ENCODE results near the gene NEK7.
"Not testable (repeated sequence)": the region's sequence is repeated elsewhere in the genome, so short reads cannot be mapped to it uniquely, and the experiment has no call there.

Gene NEK7

DNA sequence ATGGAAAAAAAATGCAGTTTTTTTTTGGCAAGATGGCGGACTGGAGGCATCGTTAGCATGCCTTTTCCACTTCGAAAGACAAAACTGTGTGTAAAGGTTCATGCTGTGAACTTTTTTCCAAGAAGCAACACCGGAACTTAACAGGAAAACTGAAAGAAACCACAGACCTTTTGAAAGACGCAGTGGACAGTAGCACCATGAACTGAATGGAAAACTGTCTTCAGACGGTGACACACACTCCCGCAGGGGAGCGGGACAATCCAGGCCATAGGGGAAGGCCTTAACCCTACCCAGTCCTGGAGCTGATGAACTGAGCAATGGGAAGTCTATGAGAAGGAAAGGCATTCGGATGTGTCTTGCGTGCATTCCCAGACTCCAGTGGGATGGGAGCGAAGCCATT is 54.9 kb downstream of the NEK7 start:
- TF ChIP-seq, protein P1, sequence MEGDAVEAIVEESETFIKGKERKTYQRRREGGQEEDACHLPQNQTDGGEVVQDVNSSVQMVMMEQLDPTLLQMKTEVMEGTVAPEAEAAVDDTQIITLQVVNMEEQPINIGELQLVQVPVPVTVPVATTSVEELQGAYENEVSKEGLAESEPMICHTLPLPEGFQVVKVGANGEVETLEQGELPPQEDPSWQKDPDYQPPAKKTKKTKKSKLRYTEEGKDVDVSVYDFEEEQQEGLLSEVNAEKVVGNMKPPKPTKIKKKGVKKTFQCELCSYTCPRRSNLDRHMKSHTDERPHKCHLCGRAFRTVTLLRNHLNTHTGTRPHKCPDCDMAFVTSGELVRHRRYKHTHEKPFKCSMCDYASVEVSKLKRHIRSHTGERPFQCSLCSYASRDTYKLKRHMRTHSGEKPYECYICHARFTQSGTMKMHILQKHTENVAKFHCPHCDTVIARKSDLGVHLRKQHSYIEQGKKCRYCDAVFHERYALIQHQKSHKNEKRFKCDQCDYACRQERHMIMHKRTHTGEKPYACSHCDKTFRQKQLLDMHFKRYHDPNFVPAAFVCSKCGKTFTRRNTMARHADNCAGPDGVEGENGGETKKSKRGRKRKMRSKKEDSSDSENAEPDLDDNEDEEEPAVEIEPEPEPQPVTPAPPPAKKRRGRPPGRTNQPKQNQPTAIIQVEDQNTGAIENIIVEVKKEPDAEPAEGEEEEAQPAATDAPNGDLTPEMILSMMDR (IDR thresholded peaks at IDR 0.05) = no peak
- H3K4me3 ChIP-seq (ENCODE audit: low read depth in 1 of 2, low read length in 1 of 2) = no peak overlapping the region
- H3K36me3 ChIP-seq = peaks cover 3% of the 10 kb centered on the region
- H3K4me1 ChIP-seq (ENCODE audit: control insufficient read depth in 1 of 2, insufficient read depth in 1 of 2, low read depth in 1 of 2, low read length in 1 of 2) = peaks cover 18 to 22% of the 10 kb centered on the region in 2 experiments
- peak overlapping the region; percentile 68 for H3K27ac ChIP-seq
- no peaks in the 10 kb centered on the region for H3K27me3 ChIP-seq
- H3K9me3 ChIP-seq = no peaks in the 10 kb centered on the region

DNA sequence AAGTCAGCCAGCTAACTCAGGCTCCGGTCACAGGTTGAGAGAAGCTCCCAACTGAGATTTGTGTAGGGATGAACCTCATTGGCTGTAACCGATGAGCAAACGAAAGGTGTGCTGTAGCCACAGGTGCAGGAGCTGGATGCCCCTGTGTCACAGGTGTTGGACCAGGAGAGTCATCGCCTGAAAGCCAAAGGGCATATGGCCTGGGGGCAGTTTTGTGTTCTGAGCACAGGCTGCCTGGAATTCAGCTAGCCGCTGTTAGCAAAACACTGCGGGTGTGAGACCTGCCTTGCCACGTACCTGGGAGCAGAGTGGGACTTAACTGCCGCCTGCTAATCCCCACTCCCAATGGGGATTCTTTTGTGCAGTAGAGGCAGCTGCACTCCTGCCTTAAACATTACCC is 55.3 kb downstream of the NEK7 start:
- TF ChIP-seq, protein P1 (IDR thresholded peaks at IDR 0.05) = no peak
- peaks cover 3% of the 10 kb centered on the region for H3K36me3 ChIP-seq
- H3K27me3 ChIP-seq = no peaks in the 10 kb centered on the region
- H3K9me3 ChIP-seq = no peaks in the 10 kb centered on the region
- peaks cover 18 to 22% of the 10 kb centered on the region in 2 experiments for H3K4me1 ChIP-seq (ENCODE audit: control insufficient read depth in 1 of 2, insufficient read depth in 1 of 2, low read depth in 1 of 2, low read length in 1 of 2)
- H3K27ac ChIP-seq = peak overlapping the region; percentile 68
- H3K4me3 ChIP-seq (ENCODE audit: low read depth in 1 of 2, low read length in 1 of 2) = no peak overlapping the region

DNA sequence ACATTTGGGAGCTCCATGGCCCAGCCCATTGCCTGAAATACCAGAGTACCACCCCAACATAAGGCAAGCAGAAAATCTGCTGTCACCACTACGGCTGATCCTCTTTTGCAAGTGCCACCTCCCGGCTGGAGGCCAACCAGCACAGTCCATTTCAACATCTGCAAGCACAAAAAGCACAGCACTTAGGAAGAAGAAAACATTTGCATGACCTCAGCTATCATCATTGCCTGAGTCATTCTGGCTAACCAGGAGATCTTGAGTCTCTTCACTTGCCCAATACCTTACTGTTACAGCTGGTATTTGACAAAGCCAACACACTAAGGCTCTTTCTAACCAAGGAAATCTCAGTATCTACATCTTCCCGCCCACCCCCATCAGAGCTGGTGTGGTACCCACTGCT is 55.9 kb downstream of the NEK7 start:
- H3K36me3 ChIP-seq = peaks cover 3% of the 10 kb centered on the region
- no peaks in the 10 kb centered on the region for H3K9me3 ChIP-seq
- no peak overlapping the region for H3K4me3 ChIP-seq (ENCODE audit: low read depth in 1 of 2, low read length in 1 of 2)
- no peaks in the 10 kb centered on the region for H3K27me3 ChIP-seq
- TF ChIP-seq, protein P1 (IDR thresholded peaks at IDR 0.05) = no peak
- H3K4me1 ChIP-seq (ENCODE audit: control insufficient read depth in 1 of 2, insufficient read depth in 1 of 2, low read depth in 1 of 2, low read length in 1 of 2) = peaks cover 18 to 22% of the 10 kb centered on the region in 2 experiments
- H3K27ac ChIP-seq = peak overlapping the region; percentile 68

DNA sequence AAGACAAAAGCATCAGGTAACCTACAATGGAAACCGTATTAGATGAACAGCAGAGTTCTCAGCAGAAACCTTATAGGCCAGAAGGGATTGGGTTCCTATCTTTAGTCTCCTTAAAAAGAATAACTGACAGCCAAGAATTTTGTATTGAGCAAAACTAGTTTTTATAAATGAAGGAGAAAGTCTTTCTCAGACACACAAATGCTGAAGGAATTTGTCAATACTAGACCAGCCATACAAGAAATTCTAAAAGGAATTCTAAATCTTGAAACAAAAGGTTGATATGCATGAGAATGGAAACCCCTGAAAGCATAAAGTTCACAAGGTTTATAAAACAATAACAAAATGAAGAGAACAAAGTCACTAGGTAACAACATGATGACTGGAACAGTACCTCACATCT is 58.1 kb downstream of the NEK7 start:
- H3K27me3 ChIP-seq = no peaks in the 10 kb centered on the region
- H3K27ac ChIP-seq = no peak overlapping the region
- peaks cover 18 to 22% of the 10 kb centered on the region in 2 experiments for H3K4me1 ChIP-seq (ENCODE audit: control insufficient read depth in 1 of 2, insufficient read depth in 1 of 2, low read depth in 1 of 2, low read length in 1 of 2)
- TF ChIP-seq, protein P1 (IDR thresholded peaks at IDR 0.05) = no peak
- no peak overlapping the region for H3K4me3 ChIP-seq (ENCODE audit: low read depth in 1 of 2, low read length in 1 of 2)
- no peaks in the 10 kb centered on the region for H3K9me3 ChIP-seq
- H3K36me3 ChIP-seq = peaks cover 3% of the 10 kb centered on the region

DNA sequence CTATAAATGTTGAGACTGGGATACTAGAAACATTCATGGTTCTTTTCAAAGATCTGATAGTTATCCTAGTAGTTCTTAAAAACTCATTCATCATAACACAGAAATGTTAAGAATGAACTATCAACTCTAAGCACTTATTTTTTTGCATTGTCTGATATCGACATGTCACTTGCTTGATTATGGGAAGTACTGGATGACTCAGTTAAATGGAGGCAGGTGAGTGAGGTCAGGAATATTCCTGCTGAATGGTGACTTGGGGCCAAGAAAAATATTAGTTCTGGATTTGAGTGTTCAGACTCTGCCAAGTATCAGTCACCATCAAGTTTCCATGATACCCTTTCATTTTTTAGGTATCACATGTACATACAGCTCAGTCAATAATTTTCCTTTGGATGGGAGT is 63.6 kb downstream of the NEK7 start:
- Histone ChIP-seq H3K36me3 (no peaks in the 10 kb centered on the region), H3K27me3 (no peaks in the 10 kb centered on the region), H3K4me3 (ENCODE audit: low read depth in 1 of 2, low read length in 1 of 2) (no peak overlapping the region), H3K4me1 (ENCODE audit: control insufficient read depth in 1 of 2, insufficient read depth in 1 of 2, low read depth in 1 of 2, low read length in 1 of 2) (no peaks in the 10 kb centered on the region), H3K9me3 (no peaks in the 10 kb centered on the region), H3K27ac (no peak overlapping the region)
- TF ChIP-seq, protein P1 (IDR thresholded peaks at IDR 0.05) = no peak

DNA sequence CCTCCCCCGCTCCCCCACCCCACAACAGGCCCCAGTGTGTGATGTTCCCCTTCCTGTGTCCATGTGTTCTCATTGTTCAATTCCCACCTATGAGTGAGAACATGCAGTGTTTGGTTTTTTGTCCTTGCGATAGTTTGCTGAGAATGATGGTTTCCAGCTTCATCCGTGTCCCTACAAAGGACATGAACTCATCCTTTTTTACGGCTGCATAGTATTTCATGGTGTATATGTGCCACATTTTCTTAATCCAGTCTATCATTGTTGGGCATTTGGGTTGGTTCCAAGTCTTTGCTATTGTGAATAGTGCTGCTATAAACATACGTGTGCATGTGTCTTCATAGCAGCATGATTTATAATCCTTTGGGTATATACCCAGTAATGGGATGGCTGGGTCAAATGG is 70.2 kb downstream of the NEK7 start:
- H3K4me3 ChIP-seq (ENCODE audit: low read depth in 1 of 2, low read length in 1 of 2); H3K27ac ChIP-seq; H3K36me3 ChIP-seq; H3K4me1 ChIP-seq (ENCODE audit: control insufficient read depth in 1 of 2, insufficient read depth in 1 of 2, low read depth in 1 of 2, low read length in 1 of 2); H3K9me3 ChIP-seq; H3K27me3 ChIP-seq: not testable (repeated sequence)

DNA sequence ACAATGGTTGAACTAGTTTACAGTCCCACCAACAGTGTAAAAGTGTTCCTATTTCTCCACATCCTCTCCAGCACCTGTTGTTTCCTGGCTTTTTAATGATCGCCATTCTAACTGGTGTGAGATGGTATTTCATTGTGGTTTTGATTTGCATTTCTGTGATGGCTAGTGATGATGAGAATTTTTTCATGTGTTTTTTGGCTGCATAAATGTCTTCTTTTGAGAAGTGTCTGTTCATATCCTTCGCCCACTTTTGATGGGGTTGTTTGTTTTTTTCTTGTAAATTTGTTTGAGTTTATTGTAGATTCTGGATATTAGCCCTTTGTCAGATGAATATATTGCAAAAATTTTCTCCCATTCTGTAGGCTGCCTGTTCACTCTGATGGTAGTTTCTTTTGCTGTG is 70.7 kb downstream of the NEK7 start:
- H3K9me3 ChIP-seq = not testable (repeated sequence)

More for the DNA sequence above, 70.7 kb downstream of the NEK7 start:
- not testable (repeated sequence) for H3K4me3 ChIP-seq (ENCODE audit: low read depth in 1 of 2, low read length in 1 of 2); H3K36me3 ChIP-seq; H3K27ac ChIP-seq; H3K4me1 ChIP-seq (ENCODE audit: control insufficient read depth in 1 of 2, insufficient read depth in 1 of 2, low read depth in 1 of 2, low read length in 1 of 2); H3K27me3 ChIP-seq
